Measurements from ENCODE around the gene MYO1E. TPM values are rescaled to one million over a fixed set of nuclear protein-coding genes. Genes with fewer than 3 reads are reported as not detected.
"Not testable (repeated sequence)": the region's sequence is repeated elsewhere in the genome, so short reads cannot be mapped to it uniquely, and the experiment has no call there.

Gene MYO1E
- total RNA-seq, 1 donor from 2014 or later, result 190 TPM

DNA sequence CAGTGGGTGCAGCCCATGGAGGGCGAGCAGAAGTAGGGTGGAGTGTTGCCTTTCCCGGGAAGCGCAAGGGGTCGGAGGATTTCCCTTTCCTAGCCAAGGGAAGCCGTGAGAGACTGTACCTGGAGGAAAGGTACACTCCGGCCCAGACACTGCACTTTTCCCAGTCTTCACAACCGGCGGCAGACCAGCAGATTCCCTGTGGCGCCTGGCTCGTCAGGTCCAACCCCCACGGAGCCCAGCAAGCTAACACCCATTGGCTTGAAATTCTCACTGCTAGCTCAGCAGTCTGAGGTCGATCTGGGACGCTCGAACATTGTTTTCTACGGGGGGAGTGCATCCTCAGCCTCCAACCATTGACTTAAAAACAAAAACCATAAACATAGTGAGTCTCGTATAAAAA, 241.2 kb downstream of the MYO1E start:
- no peak for DNase-seq (ENCODE audit: low read depth)
- peaks cover 1% of the 10 kb centered on the region for H3K36me3 ChIP-seq (ENCODE audit: control insufficient read depth, insufficient read depth, low read length)

GRCh38 chr15:59127255-59127654, 245.4 kb downstream of the MYO1E start:
- not testable (repeated sequence) for H3K36me3 ChIP-seq (ENCODE audit: control insufficient read depth, insufficient read depth, low read length)

More for the DNA sequence above, 241.2 kb downstream of the MYO1E start:
- no peaks in the 10 kb centered on the region for H3K27me3 ChIP-seq (ENCODE audit: control insufficient read depth, insufficient read depth, low read length)
- TF ChIP-seq CTCF (IDR thresholded peaks at IDR 0.05; ENCODE audit: insufficient read depth, low read length, poor library complexity, severe bottlenecking), result no peak
- no peak overlapping the region for H3K4me3 ChIP-seq (ENCODE audit: low read depth, low read length)

DNA sequence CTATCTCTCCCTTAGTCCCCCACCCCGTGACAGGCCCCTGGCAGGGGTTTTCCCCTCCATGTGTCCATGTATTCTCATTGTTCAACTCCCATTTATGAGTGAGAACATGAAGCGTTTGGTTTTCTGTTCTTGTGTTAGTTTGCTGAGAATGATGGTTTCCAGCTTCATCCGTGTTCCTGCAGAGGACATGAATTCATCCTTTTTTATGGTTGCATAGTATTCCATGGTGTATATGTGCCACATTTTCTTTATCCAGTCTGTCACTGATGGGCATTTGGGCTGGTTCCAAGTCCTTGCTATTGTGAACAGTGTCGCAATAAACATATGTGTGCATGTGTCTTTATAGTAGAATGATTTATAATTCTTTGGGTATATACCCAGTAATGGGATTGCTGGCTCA, 247.0 kb downstream of the MYO1E start:
- not testable (repeated sequence) for H3K4me3 ChIP-seq (ENCODE audit: low read depth, low read length); H3K27me3 ChIP-seq (ENCODE audit: control insufficient read depth, insufficient read depth, low read length); DNase-seq (ENCODE audit: low read depth); H3K36me3 ChIP-seq (ENCODE audit: control insufficient read depth, insufficient read depth, low read length)

More at GRCh38 chr15:59127255-59127654, 245.4 kb downstream of the MYO1E start:
- not testable (repeated sequence) for H3K4me3 ChIP-seq (ENCODE audit: low read depth, low read length); DNase-seq (ENCODE audit: low read depth); H3K27me3 ChIP-seq (ENCODE audit: control insufficient read depth, insufficient read depth, low read length)

DNA sequence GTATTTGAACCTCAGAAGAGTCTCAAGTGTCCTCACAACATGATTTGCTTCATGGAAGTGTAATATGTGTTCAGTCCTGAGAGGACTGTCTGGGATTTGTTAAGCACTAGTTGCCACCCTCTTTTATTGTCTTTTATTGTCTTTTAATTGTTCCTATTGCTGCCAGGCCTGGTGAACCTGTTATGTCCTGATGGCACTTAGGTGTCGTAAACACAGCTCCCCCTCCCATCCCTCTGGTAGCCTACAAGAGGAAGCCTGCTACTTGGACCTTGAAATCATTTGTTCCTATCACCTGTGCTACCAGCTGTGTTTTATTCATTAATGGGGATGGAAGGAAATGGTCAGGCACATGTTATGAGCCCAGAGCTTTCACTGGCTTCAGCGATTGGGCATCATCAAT, 248.4 kb downstream of the MYO1E start:
- DNase-seq (ENCODE audit: low read depth), result no peak
- TF ChIP-seq CTCF (IDR thresholded peaks at IDR 0.05; ENCODE audit: insufficient read depth, low read length, poor library complexity, severe bottlenecking), result no peak
- Histone ChIP-seq H3K27me3 (ENCODE audit: control insufficient read depth, insufficient read depth, low read length) (no peaks in the 10 kb centered on the region), H3K4me3 (ENCODE audit: low read depth, low read length) (no peak overlapping the region), H3K36me3 (ENCODE audit: control insufficient read depth, insufficient read depth, low read length) (peaks cover 1% of the 10 kb centered on the region)

DNA sequence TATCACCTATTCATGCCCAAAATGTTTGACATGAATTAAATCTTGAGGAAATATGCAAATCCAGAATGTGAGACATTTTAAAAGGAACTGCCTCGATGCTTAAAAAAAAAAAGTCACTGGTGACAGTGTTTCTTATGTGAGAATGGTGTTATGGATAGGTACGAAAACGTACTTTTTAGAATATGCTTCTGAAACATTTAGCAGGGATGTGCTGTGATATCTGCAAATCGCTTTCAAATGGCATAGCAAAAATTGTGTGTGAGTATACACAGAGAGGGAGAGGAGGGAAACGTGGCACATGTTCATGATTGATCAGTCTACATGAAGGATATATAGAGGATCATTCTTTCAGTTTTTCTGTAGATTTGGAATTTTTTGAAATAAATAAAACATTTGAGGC, 251.7 kb downstream of the MYO1E start:
- DNase-seq (ENCODE audit: low read depth), result no peak
- no peak for TF ChIP-seq CTCF (IDR thresholded peaks at IDR 0.05; ENCODE audit: insufficient read depth, low read length, poor library complexity, severe bottlenecking)
- peaks cover 1% of the 10 kb centered on the region for H3K36me3 ChIP-seq (ENCODE audit: control insufficient read depth, insufficient read depth, low read length)
- H3K27me3 ChIP-seq (ENCODE audit: control insufficient read depth, insufficient read depth, low read length), result no peaks in the 10 kb centered on the region
- no peak overlapping the region for H3K4me3 ChIP-seq (ENCODE audit: low read depth, low read length)

DNA sequence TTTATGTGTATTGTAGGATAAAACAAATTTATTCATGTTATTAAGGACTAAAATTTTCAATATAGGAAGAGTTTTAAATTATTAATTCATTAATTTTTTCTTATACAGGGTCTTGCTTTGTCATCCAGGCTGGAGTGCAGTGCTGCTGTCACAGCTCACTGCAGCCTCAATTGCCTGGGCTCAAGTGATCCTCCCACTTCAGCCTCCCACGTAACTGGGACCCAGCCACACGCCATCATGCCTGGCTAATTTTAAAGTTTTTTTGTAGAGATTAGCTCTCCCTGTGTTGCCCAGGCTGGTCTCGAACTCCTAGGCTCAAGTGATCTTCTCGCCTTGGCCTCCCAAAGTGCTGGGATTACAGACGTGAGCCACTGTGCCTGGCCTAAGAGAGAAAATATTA, 253.0 kb downstream of the MYO1E start:
- Histone ChIP-seq H3K36me3 (ENCODE audit: control insufficient read depth, insufficient read depth, low read length) (peaks cover 1% of the 10 kb centered on the region), H3K4me3 (ENCODE audit: low read depth, low read length) (no peak overlapping the region), H3K27me3 (ENCODE audit: control insufficient read depth, insufficient read depth, low read length) (no peaks in the 10 kb centered on the region)
- no peak for TF ChIP-seq CTCF (IDR thresholded peaks at IDR 0.05; ENCODE audit: insufficient read depth, low read length, poor library complexity, severe bottlenecking)
- no peak for DNase-seq (ENCODE audit: low read depth)

DNA sequence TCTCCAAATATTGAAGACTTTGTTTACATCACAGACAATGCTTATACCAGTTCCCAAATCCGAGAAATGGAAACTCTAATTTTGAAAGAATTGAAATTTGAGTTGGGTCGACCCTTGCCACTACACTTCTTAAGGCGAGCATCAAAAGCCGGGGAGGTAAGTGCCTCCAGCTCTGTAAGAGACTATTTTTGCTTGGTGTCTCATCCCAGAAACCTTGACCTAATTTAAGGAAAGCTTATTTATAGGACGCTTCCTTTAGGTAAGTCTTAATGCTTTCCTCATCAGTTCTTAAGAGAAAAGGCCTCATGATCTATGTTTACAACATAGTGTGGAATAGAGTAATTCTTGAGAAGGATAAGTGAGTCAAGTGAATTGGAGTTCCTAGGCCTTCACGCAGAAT, 255.9 kb downstream of the MYO1E start:
- no peak for DNase-seq (ENCODE audit: low read depth)

More for the DNA sequence above, 255.9 kb downstream of the MYO1E start:
- Histone ChIP-seq H3K36me3 (ENCODE audit: control insufficient read depth, insufficient read depth, low read length) (no peaks in the 10 kb centered on the region), H3K4me3 (ENCODE audit: low read depth, low read length) (no peak overlapping the region), H3K27me3 (ENCODE audit: control insufficient read depth, insufficient read depth, low read length) (no peaks in the 10 kb centered on the region)
- TF ChIP-seq CTCF (IDR thresholded peaks at IDR 0.05; ENCODE audit: insufficient read depth, low read length, poor library complexity, severe bottlenecking), result no peak
